ENCODE data around the gene ITIH2. TPM values are rescaled to one million over a fixed set of nuclear protein-coding genes. Genes with fewer than 3 reads are reported as not detected.

The ITIH2 gene
- total RNA-seq, 1 donor = not detected

DNA sequence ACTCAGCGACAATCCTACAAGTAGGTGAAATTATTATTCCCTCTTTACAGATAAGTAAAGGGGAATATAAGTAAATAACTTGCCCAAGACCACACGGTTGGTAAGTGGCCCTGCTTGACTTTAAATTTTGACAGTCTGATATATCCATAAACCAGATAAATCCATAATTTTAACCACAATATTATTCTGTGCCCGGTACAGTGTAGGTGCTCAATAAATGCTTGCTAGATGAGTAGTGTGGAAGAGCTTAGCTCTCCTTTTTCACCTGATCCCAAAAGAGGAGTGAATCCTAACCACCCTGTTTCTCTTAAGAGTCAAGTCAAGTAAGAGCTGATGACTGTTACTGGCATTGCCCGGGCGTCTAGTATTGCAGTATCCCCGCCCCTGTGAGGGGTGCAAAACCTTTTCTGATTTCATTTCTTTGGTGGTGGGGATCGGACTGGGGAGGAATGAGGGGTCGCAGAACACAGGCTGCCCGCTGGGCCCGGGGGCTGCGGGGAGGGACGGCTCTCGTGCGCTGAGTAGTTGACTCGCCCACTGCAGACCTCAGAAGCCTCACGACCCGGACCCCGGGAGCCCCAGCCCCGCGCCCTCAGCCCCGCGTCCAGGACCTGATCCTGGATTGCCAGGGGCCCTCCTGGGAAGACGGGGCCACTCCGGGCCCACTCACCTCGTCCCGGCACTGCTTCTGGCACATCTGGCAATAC lies 84.2 kb downstream of the ITIH2 start:
- H3K4me1 ChIP-seq (ENCODE audit: insufficient read depth, low read length) = peaks cover 29% of the 10 kb centered on the region
- peaks cover 60% of the 10 kb centered on the region for H4K20me1 ChIP-seq (ENCODE audit: insufficient read depth, low read length)
- H2AFZ ChIP-seq (ENCODE audit: low read length) = peak overlapping the region; percentile 99
- no peak for TF ChIP-seq CTCF (IDR thresholded peaks at IDR 0.05; ENCODE audit: extremely low read depth, low read depth, low read length)
- H3K4me2 ChIP-seq (ENCODE audit: insufficient read depth, low read length) = peak overlapping the region; percentile 100
- peak overlapping the region; percentile 99 for H3K4me3 ChIP-seq (ENCODE audit: insufficient read depth, low read length)
- peaks cover 98% of the 10 kb centered on the region for H3K79me2 ChIP-seq (ENCODE audit: insufficient read depth, low read length)
- H3K9me3 ChIP-seq (ENCODE audit: low read depth, low read length) = no peaks in the 10 kb centered on the region
- no peaks in the 10 kb centered on the region for H3K36me3 ChIP-seq (ENCODE audit: insufficient read depth, low read length)
- no peaks in the 10 kb centered on the region for H3K27me3 ChIP-seq (ENCODE audit: insufficient read depth, low read length)
- no peak for DNase-seq (ENCODE audit: insufficient read length, low spot score, missing footprints)
- peak overlapping the region; percentile 88 for H3K27ac ChIP-seq (ENCODE audit: low read depth, low read length)

DNA sequence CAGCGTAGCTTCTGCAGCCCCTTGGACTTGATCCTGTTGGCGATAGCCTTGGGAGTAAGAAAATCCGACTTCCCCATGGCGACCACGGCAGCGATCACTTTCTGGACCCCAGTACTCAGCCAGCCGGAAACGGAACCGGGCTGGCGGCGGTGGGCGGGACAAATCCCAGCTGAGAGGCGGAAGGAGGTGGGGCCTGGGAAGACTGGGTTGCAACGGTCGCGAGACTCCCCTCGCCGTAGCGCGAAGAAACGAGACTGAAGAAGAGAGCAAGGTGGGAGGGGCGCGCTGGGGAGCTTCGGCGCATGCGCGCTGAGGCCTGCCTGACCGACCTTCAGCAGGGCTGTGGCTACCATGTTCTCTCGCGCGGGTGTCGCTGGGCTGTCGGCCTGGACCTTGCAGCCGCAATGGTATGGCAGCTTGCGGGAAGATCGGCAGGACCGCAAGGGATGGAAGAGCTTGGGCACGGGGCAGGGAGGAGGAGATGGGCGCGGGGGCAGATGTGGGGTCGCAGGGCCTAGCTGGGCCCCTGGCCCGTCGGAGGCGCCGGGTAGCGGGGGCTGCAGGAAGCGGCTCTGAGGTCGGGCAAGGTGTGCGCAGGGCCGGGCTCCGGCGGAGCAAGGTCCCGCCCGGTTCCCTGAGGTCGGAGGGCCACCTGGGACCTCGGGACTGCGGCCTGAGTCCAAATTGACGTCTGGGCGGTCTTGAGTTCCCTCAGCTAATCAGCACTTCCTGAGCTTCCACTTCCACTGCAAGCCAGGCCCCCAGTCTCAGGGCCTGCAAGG lies 84.9 kb downstream of the ITIH2 start, which contains the start of the genes ATP5F1C and KIN:
Gene ATP5F1C, plus strand, starts transcription at position 321 of the 782 bp plus-strand sequence. Its CDS starts 31 bp downstream, at position 352.
Gene KIN, minus strand, starts transcription at position 137 of the 782 bp plus-strand sequence. Its CDS starts 60 bp downstream, at position 77.
- Histone ChIP-seq H3K79me2 (ENCODE audit: insufficient read depth, low read length) (peaks cover 99% of the 10 kb centered on the region), H3K27ac (ENCODE audit: low read depth, low read length) (peak within 1 kb of the TSS; percentile 88), H3K4me1 (ENCODE audit: insufficient read depth, low read length) (peaks cover 35% of the 10 kb centered on the region), H3K4me2 (ENCODE audit: insufficient read depth, low read length) (peak within 1 kb of the TSS; percentile 100), H4K20me1 (ENCODE audit: insufficient read depth, low read length) (peaks cover 63% of the 10 kb centered on the region), H2AFZ (ENCODE audit: low read length) (peak within 1 kb of the TSS; percentile 99), H3K36me3 (ENCODE audit: insufficient read depth, low read length) (no peaks in the 10 kb centered on the region), H3K27me3 (ENCODE audit: insufficient read depth, low read length) (no peaks in the 10 kb centered on the region), H3K4me3 (ENCODE audit: insufficient read depth, low read length) (peak within 1 kb of the TSS; percentile 99), H3K9me3 (ENCODE audit: low read depth, low read length) (no peaks in the 10 kb centered on the region)
- TF ChIP-seq CTCF (IDR thresholded peaks at IDR 0.05; ENCODE audit: extremely low read depth, low read depth, low read length) = no peak
- DNase-seq (ENCODE audit: insufficient read length, low spot score, missing footprints) = peak; percentile 96

DNA sequence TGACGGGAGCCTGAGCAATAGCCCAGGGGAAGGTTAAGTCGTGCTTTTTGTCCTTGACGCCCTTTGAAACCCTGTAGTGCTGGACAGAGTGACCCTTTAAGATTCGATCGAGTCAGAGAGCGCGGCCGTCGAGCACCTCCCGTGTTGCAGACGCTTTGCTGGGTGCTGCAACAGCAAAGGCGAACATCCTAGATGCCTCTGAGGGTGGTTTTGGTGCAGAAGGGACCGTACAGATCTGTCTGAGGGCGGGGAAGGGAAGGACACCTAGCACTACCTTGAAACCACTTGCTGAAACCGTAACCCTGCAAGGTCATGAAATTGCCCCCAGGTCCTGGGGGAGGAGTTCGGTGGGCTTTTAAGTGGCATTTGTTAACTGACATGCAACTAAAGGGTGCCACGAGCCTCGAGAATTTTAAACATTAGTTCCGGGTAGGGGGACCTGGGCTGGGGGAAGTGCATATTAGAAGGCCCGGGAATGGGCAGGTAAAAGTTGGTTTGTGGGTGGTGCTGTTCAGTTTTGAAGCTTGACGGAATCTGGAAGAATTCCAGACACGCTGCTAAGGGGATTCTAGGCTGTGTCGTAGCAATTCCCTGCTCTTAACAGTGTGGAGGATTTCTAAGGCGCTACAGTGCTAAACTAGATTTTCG lies 85.6 kb downstream of the ITIH2 start:
- Histone ChIP-seq H3K9me3 (ENCODE audit: low read depth, low read length) (no peaks in the 10 kb centered on the region), H3K4me3 (ENCODE audit: insufficient read depth, low read length) (peak overlapping the region; percentile 99), H2AFZ (ENCODE audit: low read length) (peak overlapping the region; percentile 64), H3K36me3 (ENCODE audit: insufficient read depth, low read length) (no peaks in the 10 kb centered on the region), H4K20me1 (ENCODE audit: insufficient read depth, low read length) (peaks cover 64% of the 10 kb centered on the region), H3K4me1 (ENCODE audit: insufficient read depth, low read length) (peaks cover 38% of the 10 kb centered on the region), H3K27me3 (ENCODE audit: insufficient read depth, low read length) (no peaks in the 10 kb centered on the region), H3K79me2 (ENCODE audit: insufficient read depth, low read length) (peaks cover 99% of the 10 kb centered on the region), H3K4me2 (ENCODE audit: insufficient read depth, low read length) (peak overlapping the region; percentile 100), H3K27ac (ENCODE audit: low read depth, low read length) (peak overlapping the region; percentile 88)
- TF ChIP-seq CTCF (IDR thresholded peaks at IDR 0.05; ENCODE audit: extremely low read depth, low read depth, low read length) = no peak
- DNase-seq (ENCODE audit: insufficient read length, low spot score, missing footprints) = no peak

All from osteoblast (primary cell).